Measurements from ENCODE around the gene TNRC6A. TPM values are rescaled to one million over a fixed set of nuclear protein-coding genes. Genes with fewer than 3 reads are reported as not detected.
"Not testable (repeated sequence)": the region's sequence is repeated elsewhere in the genome, so short reads cannot be mapped to it uniquely, and the experiment has no call there.

The TNRC6A gene
- polyA plus RNA-seq, 1 donor, result 34.1 TPM

DNA sequence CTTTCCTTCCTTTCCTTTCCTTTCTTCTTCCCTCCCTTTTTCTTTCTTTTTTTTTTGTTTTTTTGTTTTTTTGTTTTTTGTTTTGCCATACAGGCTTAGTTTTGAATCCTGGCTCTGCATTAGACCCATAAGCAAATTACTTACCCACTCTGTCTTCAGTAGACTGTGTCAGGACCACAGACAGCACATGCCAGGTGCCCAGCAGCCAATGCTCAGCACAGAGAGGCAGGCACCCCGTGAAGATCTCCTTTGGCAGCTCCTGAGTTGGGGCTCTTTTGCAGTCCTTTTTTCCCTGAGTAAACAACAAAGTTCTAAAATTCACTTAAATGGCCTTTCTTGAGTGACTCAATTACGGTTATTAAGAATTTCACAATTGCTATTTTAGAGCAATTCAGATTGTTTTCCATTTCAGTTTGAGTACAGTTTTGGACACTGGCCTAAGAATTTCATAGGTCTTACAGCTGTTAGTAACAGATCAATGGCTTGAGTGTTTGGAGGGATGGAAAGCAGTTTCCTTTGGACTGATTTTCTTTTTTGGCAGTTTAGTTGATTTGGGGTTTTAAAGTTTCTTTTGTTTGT is 90.1 kb downstream of the TNRC6A start:
- DNase-seq, result no peak

DNA sequence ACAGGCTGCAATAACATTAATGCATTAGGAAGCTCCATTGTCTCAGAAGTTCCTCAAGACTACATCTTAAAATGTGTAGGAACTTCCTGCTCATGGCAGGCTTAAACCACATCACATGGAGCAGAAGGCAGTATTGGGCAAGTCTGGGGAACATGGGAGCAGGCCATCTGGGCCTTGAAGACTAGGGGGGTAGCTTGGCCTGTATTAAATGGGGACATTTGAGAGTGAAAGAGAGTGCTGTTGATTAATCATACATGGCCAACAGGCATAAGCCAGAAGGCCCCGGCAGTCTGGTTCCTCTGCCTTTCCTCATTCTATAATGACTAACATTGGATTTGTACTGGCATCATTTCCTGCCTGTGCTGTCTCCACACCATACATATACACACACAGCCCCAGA is 91.1 kb downstream of the TNRC6A start:
- no peak for DNase-seq

DNA sequence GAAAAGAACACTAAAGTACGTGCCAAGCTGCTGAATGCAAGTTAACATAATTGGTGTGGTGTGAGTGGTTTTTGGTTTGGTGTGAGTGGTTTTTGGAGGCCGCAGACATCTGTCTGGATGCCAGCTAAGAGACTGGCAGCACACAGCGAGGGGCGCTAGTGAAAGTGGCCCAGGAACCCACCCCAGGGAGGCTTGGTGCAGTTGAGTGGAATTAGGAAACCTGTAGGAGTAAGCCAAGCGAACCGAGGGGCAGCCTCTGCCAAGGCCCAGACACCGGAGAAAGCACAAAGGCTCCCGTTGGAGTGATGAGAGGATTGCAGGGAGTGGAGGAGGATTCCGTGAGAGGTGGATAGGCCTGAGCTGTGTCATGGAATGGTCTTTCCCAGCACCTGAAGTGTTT is 91.7 kb downstream of the TNRC6A start:
- no peak for DNase-seq

DNA sequence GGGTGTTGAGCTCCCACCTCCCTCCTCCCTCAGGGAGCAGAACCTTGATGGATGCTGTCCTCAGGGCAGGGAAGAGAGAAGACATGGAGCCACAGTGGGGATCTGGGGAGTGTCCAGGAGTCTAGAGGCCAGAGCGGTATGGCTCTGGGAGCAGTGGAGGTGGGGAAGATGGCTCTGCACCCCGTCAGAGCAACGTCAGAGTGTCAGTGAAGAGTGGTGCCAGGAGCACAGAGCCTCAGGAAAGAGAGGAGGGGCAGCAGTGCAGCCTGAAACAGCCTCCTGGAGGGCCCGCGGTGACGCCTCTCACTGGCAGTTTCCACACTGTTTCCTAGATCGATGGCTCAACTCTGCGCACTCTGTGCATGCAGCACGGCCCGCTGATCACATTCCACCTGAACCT is 93.1 kb downstream of the TNRC6A start:
- DNase-seq, result no peak

DNA sequence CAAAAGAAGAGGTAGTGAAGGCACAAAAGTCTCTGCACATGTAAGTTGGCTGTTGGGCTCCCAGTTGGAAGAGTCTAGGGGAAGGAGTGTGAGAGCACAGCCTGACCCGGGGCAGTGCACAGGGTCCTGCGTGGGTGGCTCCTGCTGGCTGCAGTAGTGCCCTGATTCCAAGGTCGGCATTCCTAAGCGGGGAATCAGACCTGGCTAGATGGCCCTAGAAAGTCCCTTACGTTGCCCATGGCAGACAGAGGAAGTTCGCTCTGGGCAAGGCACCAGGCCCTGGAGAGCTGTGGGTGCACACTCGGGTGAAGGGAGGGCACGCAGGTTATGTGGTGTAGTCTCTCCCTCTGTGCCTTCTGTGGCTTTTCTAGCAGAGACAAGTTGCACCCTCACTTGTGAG is 93.5 kb downstream of the TNRC6A start:
- no peak for DNase-seq

DNA sequence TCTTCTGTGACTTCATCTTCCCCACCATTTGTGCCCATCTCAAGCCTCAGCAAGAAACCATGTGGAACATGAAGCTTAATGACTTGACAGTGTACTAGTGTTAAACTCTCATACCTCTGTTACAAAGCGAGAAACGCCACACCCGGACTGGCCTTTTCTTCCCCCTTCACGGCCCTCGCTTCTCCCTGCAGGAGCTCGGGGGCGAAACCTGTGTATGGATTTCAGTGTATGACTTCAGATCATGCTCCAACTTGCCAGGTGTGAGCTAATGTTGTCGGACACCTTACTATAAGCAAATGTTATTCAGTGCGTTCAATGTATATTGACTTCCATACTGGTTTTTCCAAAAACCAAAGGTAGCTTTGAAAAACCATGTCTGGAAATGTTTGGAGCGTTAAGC is 96.2 kb downstream of the TNRC6A start:
- DNase-seq, result no peak

DNA sequence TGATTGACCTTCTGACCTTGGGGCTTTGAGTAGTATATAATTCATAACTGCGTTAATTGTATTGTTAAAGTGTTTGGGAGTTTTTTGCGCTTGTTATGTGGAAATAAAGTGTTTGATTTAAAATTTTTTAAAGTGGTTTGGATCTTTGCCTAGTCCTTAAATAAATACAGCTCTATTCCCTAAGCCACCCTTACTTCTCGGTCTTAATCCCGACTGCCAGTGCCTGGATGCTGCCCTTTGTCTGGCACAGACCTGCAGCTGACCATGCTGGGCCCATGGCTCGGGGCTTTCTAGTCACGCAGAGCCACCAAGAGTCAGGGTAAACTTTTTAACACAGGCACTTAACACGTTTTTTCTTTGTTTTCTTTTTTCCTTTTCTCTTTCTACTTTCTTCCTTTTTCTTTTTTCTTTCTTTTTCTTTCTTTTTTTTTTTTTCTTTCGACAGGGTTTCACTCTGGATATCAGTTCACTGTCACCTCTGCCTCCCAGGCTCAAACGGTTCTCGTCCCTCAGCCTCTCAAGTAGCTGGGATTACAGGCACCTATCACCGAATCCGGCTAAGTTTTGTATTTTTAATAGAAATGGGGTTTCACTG is 96.7 kb downstream of the TNRC6A start:
- no peak for DNase-seq

DNA sequence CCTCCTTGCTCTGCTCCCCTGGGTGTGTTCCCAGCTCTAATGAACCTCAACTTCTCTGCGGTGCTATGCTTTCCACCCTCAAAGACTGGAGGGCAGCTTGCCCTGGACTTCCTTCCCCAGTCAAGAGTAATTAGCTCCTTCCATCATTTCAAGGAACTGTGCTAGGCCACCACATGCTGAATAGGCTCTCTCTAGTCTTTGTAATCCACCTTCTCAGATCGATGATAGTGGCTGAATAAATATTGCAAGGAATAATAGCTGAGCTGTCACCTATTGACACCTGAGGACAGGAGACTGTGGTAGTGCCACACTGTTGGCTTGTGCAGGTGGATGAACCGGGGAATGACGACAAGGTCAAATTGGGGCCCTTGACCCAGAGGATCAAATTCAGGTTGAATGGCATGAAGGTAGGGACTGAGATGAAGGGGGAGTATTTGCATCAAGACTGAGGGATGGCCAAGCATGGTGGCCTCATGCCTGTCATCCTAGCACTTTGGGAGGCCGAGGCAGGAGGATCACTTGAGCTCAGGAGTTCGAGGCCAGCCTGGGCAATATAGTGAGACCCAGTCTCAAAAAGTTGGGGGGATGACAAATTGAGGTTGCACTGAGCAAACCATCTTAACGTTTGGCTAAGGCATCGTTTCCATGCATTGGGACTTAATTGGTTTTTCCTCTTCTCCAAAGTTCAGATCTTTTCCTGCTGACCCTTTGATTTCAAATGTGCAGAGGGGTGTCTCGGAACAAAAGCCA is 97.5 kb downstream of the TNRC6A start:
- DNase-seq, result no peak

DNA sequence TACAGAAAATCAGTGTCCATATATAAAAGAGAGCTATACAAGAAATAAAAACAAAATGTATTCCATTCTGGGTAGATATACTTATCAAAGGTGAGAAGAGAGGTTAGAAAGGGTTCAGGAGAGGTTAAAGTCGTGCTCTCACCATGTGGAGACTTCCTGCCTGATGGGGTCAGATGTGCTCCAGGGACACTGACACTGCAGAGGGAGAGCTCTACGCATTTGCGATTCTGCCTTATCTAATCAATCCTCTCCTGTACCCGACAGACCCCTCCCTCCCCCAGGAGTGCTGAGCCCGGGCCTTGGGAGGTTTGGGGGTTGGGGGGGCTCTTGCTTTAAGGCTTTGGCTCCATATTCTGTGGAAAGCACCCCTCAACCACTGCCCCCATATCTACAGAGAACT is 99.7 kb downstream of the TNRC6A start:
- DNase-seq, result no peak

DNA sequence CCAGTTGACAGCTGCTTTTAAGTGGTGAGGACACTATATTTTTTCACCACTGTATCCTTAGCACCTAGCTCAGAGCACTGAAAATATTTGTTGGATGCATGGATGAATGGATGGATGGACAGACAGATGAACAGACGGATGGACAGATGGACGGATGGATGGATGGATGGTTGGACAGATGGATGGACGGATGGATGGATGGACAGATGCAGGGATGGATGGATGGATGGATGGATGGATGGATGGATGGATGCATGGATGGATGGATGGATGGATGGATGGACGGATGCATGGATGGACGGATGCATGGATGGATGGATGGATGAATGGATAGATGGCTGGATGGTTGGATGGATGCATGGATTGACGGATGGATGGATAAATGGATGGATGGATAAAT is 103.9 kb downstream of the TNRC6A start:
- DNase-seq, result no peak

DNA sequence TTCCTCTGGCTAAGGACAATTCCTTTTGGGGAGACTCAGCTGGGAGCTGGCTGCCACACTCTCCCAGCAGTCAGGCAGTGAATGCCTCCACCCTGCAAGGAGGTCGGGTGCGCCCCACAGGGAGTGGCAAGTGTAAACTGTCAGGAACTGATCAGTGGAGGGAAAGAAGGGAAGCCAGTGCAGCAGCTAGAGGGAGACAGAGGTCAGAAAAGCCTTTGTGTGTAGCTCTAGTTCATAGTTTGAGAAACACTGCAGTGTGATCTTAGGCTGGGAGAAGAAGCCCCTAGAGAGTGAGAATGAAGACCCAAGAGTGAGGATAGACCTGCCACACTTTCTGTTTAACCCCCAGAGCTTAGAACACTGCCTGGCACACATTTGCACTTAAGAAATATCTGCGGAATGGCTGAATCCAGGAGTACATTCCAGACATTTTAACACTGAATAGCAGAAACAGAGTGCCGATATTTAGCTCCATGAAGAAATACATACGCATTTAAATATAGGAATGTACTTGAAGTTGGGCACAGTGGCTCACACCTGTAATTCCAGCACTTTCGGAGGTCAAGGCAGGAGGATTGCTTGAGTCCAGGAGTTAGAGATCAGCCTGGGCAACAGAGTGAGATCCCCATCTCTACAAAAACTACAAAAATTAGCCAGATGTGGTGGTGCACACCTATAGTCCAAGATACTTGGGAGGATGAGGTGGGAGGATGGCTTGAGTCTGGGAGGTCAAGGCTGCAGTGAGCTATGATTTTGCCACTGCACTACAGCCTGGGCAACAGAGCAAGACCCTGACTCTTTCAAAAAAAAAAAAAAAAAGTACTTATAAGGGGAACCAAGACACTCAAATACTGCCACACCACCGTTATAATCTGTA is 105.2 kb downstream of the TNRC6A start:
- DNase-seq, result no peak

DNA sequence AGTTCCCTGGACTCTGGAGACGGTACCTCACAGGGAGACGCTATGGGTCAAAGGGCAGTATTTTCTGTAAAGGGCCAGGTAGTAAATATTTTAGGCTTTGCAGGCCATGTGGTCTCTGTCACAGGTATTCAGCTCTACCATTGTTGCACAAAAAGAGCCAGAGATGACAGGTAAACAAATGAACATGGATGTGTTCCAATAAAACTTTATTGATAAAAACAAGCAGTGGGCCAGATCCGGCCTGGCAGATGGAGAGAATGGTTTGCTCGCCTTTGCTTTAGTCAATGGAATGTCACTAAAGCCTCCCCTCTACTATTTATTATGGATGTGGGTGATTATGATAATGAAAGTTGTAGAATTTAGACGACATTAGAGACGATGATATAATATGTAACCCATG is 107.4 kb downstream of the TNRC6A start:
- no peak for DNase-seq

DNA sequence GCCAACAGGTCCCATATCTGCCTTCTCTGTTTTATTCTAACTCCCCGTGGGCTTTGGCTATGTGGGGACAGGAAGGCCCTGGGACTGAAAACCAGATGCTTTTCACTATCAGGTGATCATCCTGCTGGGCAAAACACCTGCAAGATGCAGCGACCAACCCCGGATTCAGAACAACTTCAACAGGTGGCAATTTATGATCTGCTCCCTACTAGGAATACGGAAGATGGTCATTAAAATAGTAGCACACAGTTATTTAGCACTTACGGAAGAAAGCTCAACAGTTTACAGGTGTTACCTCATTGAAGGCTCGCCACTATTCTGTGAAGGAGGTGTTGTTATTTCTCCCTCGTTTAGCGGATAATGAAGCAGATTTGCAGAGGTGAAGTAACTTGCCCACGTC is 108.5 kb downstream of the TNRC6A start:
- DNase-seq, result no peak

DNA sequence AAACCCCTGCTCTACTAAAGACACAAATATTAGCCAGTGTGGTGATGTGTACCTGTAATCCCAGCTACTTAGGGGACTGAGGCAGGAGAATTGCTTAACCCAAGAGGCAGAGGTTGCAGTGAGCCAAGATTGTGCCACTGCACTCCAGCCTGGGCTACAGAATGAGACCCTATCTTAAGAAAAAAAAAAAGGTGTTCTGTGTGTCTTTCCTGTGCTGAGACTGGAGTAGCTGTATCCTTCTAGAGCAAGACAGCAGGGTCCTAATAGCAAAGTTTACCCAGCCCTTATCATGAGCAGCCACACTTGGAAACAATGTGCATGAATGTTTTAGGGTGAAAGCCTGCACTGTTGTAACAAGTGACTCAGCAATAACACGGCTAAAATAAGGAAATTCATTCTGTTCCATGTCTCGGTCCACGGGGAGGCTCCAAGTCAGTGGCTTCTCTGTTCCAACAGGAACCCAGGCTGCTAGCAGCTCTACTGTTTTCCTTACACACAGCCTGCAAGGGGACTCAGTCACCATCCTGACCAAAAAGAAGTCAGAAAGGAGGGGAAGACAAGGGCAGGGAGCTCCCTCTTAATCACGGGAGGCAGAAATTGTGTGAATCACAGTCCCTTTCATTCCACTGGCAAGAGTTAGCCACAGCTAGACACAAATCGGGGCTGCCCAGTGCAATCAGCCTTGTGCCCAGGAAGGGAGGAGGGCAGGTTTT is 109.3 kb downstream of the TNRC6A start:
- no peak for DNase-seq

DNA sequence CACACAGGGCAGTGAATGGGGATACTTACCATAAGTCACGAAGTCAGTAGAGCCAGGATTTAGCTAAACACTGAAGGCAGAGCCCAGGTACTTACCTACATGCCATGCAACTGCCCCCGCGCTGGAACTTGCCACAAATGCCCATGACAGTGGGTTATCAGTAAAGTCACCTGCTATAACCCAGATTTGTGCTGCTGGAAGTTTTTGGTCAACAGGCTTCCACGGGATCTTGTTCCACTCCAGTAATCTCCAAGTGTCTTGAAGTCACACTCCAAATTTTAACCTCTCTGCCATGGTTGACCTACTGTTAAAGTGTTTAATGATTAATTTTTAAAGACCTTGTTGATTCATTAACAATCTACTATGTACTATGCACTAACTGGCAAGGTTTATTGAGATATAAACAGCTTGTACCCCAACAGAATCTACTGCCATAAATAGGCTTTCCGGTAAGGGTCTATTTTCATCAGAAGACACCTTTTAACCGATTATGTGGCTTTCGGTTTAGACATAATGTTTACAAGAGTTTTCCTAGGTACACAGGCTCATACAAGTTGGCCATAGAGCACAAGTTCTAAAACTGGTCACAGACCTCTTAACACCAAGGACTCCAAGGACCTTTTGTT is 110.0 kb downstream of the TNRC6A start:
- DNase-seq, result no peak

DNA sequence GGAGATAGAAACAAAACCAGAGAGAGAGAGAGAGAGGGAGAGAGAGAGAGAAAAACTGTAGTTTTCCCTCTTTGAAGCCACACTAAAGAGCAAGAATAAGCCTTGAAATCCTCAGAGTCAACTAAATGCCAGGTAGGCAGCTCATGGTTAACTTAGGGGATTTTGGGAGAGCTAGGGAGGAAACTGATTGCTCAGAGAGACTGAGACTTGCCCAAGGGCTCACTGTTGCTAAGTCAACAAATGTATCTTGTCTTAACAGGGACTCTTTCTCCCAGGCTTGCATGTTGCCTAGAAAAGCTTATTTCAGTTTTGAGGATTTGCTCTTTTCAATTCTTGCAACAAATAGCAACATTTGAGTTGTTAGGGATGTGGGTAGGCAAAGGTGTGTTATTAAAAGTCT is 111.8 kb downstream of the TNRC6A start:
- no peak for DNase-seq

DNA sequence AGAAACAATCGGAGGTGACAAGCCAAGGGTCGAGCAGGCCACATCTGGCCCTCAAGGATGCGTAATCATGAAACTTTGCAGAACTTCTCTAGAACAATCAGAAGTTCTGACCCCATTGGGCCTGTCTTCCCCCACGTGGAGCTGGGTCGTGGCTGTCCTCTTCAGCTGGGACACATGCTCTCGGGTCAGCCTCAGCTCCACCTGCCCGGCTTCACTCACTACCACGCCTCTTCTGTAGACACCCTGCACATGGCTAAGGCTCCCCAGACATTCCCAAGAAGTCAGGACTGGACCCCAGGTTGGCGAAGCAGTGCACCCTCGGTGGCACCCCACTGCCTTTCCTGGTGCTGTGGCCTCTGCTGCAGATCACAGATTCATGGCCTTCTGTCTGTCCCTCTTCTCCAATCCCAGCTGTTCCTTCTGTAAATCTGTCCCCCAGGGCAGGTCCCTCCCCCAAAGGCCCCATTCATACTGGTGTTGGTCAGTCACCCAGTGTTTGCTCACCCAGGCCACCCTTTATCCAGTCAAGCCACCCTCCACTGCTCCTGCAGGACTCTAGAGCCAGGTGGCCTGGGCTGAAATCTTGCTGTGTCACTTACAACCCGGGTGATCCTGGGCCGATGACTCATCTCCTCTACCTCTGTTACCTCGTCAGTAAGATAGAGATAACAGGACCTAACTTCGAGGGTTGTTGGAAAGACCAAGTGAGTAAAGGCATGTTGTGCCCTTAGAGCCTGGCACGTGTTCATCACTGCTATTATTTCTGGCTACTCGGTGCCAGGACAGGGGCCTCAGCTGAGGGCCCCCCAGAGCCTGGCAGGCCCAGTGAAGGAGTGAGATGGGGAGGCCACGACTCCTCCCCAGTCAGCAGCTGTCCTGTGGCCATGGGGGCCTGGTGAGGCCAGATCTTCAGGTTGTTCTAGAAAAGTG is 114.9 kb downstream of the TNRC6A start:
- DNase-seq, result no peak

DNA sequence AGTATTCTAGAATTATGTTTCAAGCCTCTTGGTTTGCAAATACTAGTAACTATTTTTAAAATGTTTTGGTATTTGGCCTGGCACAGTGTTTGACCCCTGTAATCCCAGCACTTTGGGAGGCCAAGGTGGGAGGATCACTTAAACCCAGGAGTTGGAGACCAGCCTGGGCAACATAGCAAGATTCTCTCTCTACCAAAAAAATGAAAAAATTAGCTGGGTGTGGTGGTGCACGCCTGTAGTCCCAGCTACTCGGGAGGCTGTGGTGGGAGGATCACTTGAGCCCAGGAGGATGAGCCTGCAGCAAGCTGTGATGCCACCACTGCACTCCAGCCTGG is 115.5 kb downstream of the TNRC6A start:
- not testable (repeated sequence) for DNase-seq

DNA sequence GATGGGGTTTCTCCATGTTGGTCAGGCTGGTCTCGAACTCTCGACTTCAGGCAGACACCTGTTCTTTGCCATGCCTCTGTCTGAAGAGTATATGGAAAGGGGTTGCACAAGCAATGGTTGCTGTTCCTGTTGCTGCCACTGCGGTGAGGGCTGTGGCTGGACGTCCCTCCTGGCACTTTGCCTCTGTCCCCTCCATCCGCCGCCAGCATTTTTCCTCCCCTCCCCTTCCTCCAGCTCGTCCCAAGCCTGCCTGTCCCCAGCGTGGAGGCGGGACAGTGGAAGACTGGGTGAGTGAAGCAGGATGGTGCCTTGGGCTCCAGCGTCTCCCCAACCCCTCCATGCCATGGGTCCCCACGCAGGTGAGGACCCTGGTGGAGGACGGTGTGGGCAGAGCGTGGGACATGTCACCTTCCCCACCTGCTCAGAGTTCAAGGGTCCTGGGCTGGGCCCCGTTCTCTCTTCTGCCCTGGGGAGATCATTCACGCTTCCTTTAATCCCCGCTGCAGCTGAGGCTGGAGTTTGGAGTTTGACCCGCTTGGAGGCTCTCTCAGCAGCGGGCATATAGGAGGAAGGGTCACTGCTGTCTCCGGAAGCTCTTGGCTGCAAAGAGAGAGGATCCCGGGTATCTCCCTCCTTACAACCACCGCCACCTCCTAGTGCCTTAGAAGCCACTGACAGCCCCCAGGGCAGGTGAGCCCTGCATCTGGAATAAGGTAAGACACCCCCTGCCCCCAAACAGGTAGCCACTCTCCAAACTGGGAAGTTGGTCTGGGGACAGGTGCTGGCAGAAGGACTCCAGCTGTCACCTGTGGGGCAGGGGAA is 116.5 kb downstream of the TNRC6A start, which contains the start of gene SLC5A11:
Gene SLC5A11, plus strand, starts transcription at position 238 of the 822 bp plus-strand sequence. CDS start 12,681 bp downstream, outside the sequence.
- no peak for DNase-seq
